Neuronal stem cell (in vitro differentiated cells): ENCODE measurements around the gene KCTD12.
"Not testable (repeated sequence)": the region's sequence is repeated elsewhere in the genome, so short reads cannot be mapped to it uniquely, and the experiment has no call there.

Experiments
- DNase-seq: peaks from one replicate; pipeline ENCODE4 v3.0.0-alpha.2; 2013; ENCODE audit warnings: low spot score
- H2AFZ ChIP-seq: one replicate; pipeline ENCODE4 v1.6.1; 2013; ENCODE audit warnings: mild to moderate bottlenecking, low read length, inconsistent platforms
- H2AK5ac ChIP-seq: 2 replicates; pipeline ENCODE4 v1.6.1; 2013; ENCODE audit warnings: low read depth, mild to moderate bottlenecking, inconsistent platforms, low read length, moderate library complexity, mixed read lengths
- H2BK120ac ChIP-seq: 2 replicates; pipeline ENCODE4 v1.6.1; 2013; ENCODE audit warnings: low read depth, mild to moderate bottlenecking, inconsistent platforms, low read length, moderate library complexity, mixed read lengths
- H2BK12ac ChIP-seq: one replicate; pipeline ENCODE4 v1.6.1; 2013; ENCODE audit warnings: low read length, inconsistent platforms
- H2BK15ac ChIP-seq: 2 replicates; pipeline ENCODE4 v1.6.1; 2013; ENCODE audit warnings: mild to moderate bottlenecking, low read length, inconsistent platforms, mixed read lengths
- H2BK5ac ChIP-seq: one replicate; pipeline ENCODE4 v1.6.1; 2013; ENCODE audit warnings: inconsistent platforms, mild to moderate bottlenecking, low read length, moderate library complexity
- H3K14ac ChIP-seq: one replicate; pipeline ENCODE4 v1.6.1; 2013; ENCODE audit warnings: low read length, inconsistent platforms
- H3K18ac ChIP-seq: 2 replicates; pipeline ENCODE4 v1.6.1; 2013; ENCODE audit warnings: low read length, inconsistent platforms
- H3K23ac ChIP-seq: 2 replicates; pipeline ENCODE4 v1.6.1; 2013; ENCODE audit warnings: low read depth, mild to moderate bottlenecking, mixed read lengths, low read length, inconsistent platforms; ENCODE audit not compliant: poor library complexity
- H3K27ac ChIP-seq: replicated peaks from 3 replicates; pipeline ENCODE4 v1.5.1; 2013; ENCODE audit warnings: low read length, inconsistent platforms
- H3K27me3 ChIP-seq, 3 experiments: 2 replicates each; pipeline ENCODE4 v1.6.1; 2013; ENCODE audit warnings: low read length in 3 of 3, mild to moderate bottlenecking in 2 of 3, inconsistent platforms in 1 of 3, low read depth in 1 of 3, mixed read lengths in 1 of 3, moderate library complexity in 1 of 3; ENCODE audit not compliant: control insufficient read depth in 3 of 3, insufficient read depth in 3 of 3
- H3K36me3 ChIP-seq, 2 donors: replicated peaks in 1 of 2; 2 replicates each; pipeline ENCODE4 v1.6.1; 2013; ENCODE audit warnings: low read length in 2 of 2; ENCODE audit not compliant: control insufficient read depth in 2 of 2, insufficient read depth in 2 of 2
- H3K4ac ChIP-seq: 2 replicates; pipeline ENCODE4 v1.6.1; 2013; ENCODE audit warnings: inconsistent platforms, mild to moderate bottlenecking, low read length, moderate library complexity
- H3K4me1 ChIP-seq, 2 donors: 1 replicate in 1 of 2; 2 replicates in 1 of 2; pipeline ENCODE4 v1.6.1; 2013; ENCODE audit warnings: low read length in 2 of 2, low read depth in 1 of 2; ENCODE audit not compliant: control insufficient read depth in 2 of 2, insufficient read depth in 1 of 2
- H3K4me2 ChIP-seq: one replicate; pipeline ENCODE4 v1.6.1; 2013; ENCODE audit warnings: mild to moderate bottlenecking, low read length, inconsistent platforms; ENCODE audit not compliant: insufficient read depth, poor library complexity, severe bottlenecking
- H3K4me3 ChIP-seq, 2 donors: 2 replicates each; pipeline ENCODE4 v1.5.1; 2013; ENCODE audit warnings: low read length in 2 of 2, mild to moderate bottlenecking in 2 of 2, inconsistent platforms in 1 of 2, moderate library complexity in 1 of 2
- H3K79me1 ChIP-seq: one replicate; pipeline ENCODE4 v1.6.1; 2013; ENCODE audit warnings: low read depth, mild to moderate bottlenecking, inconsistent platforms, low read length, moderate library complexity
- H3K9ac ChIP-seq: one replicate; pipeline ENCODE4 v1.6.1; 2013; ENCODE audit warnings: mild to moderate bottlenecking, low read depth, low read length, inconsistent platforms; ENCODE audit not compliant: poor library complexity
- H3K9me3 ChIP-seq, 2 donors: replicated peaks in 1 of 2; 2 replicates each; pipeline versions ENCODE3 to v1.6.1; 2013; ENCODE audit warnings: low read length in 2 of 2, mild to moderate bottlenecking in 2 of 2, inconsistent platforms in 1 of 2, low read depth in 1 of 2, mixed read lengths in 1 of 2, moderate library complexity in 1 of 2; ENCODE audit not compliant: control insufficient read depth in 2 of 2, insufficient read depth in 1 of 2
- H4K8ac ChIP-seq: one replicate; pipeline ENCODE4 v1.6.1; 2013; ENCODE audit warnings: low read depth, mild to moderate bottlenecking, inconsistent platforms, low read length, moderate library complexity
- H4K91ac ChIP-seq: one replicate; pipeline ENCODE4 v1.6.1; 2013; ENCODE audit warnings: low read length, low read depth, mild to moderate bottlenecking, inconsistent platforms; ENCODE audit not compliant: poor library complexity
- WGBS, 2 donors: extraction: QIAGEN DNeasy Blood & Tissue Kit; methylation state at CpG; one replicate each; pipeline ENCODE4 v1.1.7; 2013; ENCODE audit warnings: missing lambda C conversion rate in 2 of 2, mixed read lengths in 1 of 2; ENCODE audit not compliant: insufficient read length in 2 of 2, insufficient replicate concordance in 1 of 2; ENCODE audit errors: extremely low coverage in 2 of 2; 5-methylcytosine and 5-hydroxymethylcytosine counted together

Gene KCTD12

DNA sequence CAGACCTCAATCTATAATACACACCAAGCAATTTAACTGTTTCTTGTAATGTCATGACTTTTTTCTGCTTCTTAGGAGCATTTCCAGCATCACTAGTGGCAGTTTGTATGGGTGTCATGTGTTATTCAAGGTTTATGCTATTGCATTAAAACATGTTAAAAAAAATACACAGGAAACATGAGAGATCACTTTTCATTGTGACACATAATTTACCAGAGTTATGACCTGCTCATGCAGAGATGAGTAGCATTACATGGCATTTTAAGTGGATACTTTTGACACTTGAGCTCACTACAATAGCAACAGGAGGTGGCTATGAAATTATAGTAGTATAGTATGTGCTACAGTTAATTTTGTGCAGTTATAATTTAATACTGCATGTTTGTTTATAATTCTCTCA, 11.0 kb upstream of the KCTD12 start:
- not testable (repeated sequence) for H3K18ac ChIP-seq, H2BK15ac ChIP-seq, H3K27ac ChIP-seq, H3K9me3 ChIP-seq, H3K14ac ChIP-seq, H3K36me3 ChIP-seq, DNase-seq, H3K4ac ChIP-seq, H3K9ac ChIP-seq, H3K4me3 ChIP-seq, H3K4me1 ChIP-seq, H4K91ac ChIP-seq, H3K27me3 ChIP-seq, H4K8ac ChIP-seq, H3K23ac ChIP-seq, H2BK5ac ChIP-seq, H3K4me2 ChIP-seq, H3K79me1 ChIP-seq, H2AFZ ChIP-seq, H2AK5ac ChIP-seq, H2BK120ac ChIP-seq, H2BK12ac ChIP-seq

DNA sequence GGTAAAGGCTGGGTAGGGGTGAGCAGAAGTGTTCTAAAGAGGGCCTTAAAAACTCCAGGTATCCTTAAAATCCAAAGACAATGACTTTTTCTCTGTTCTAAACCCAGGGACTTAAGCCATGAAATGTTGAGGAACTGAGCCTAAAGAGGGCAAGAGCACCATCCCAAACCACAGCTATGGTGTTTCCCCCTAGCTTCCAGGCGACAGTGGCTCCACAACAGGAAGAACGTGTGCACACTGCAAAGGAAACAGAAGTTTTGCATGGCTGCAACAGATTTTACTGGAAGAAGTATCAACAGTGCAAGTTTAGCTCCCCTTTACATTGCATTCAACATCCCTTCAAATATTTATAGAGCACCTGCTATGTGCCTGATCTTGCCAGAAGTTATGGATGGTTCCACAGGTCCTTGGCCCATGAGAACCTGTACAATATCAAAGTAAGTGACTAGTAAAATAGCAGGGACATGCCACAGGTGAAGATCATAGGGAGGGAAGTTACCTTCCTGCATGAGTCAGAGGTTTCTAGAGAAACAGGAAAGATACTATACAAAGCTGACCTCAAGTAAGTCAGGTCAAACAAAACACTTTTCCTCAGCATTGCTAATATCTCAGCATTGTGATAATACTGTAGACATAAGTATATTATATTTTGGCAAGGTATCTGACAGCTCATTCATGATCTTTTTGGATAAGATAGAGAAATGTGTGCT, 8.4 kb upstream of the KCTD12 start:
- no peak overlapping the region for H2BK120ac ChIP-seq
- H3K4me3 ChIP-seq, result no peak overlapping the region
- WGBS, 2 donors, result no CpG with 5 or more reads among the region's 2 CpGs
- no peaks in the 10 kb centered on the region for H3K4me1 ChIP-seq
- no peak overlapping the region for H3K23ac ChIP-seq
- no peak overlapping the region for H3K18ac ChIP-seq
- no peak overlapping the region for H3K4ac ChIP-seq
- H2BK12ac ChIP-seq, result no peak overlapping the region
- H2AK5ac ChIP-seq, result no peak overlapping the region
- no peak for DNase-seq
- no peak overlapping the region for H2BK5ac ChIP-seq
- no peak overlapping the region for H2AFZ ChIP-seq
- no peak overlapping the region for H4K8ac ChIP-seq
- no peak overlapping the region for H3K4me2 ChIP-seq
- peaks cover 0 to 13% (median 0%) of the 10 kb centered on the region in 3 experiments for H3K27me3 ChIP-seq
- no peak overlapping the region for H3K9ac ChIP-seq
- H3K27ac ChIP-seq, result no peak overlapping the region
- H3K36me3 ChIP-seq, result no peaks in the 10 kb centered on the region
- no peak overlapping the region for H4K91ac ChIP-seq
- H3K9me3 ChIP-seq, result no peaks in the 10 kb centered on the region
- H3K14ac ChIP-seq, result no peak overlapping the region
- no peak overlapping the region for H2BK15ac ChIP-seq
- no peaks in the 10 kb centered on the region for H3K79me1 ChIP-seq

DNA sequence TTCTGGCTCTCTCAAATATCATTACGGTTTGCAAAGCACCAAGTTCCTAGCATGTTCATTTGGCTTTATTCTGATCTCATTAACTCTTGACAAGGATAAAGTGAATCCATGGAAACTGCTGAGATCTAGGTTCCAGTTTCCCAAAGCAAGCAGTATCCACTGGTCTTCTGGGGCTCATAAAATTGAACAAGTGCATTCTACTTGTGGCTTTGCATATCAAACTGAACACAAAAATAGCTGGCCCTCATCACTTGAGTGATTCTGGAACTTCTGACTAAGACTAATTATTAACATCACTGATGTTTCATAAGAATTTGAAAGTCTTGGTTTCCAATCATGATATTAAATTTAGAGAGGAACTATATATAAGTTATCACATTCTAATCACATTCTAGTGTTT, 6.3 kb upstream of the KCTD12 start:
- Histone ChIP-seq H4K91ac (no peak overlapping the region), H2BK12ac (no peak overlapping the region), H3K14ac (no peak overlapping the region), H4K8ac (no peak overlapping the region), H2BK120ac (no peak overlapping the region), H3K9me3 (no peaks in the 10 kb centered on the region), H3K79me1 (no peaks in the 10 kb centered on the region), H3K36me3 (no peaks in the 10 kb centered on the region), H3K4ac (no peak overlapping the region), H2AFZ (no peak overlapping the region), H3K18ac (no peak overlapping the region), H2AK5ac (no peak overlapping the region), H3K4me2 (no peak overlapping the region), H3K4me1 (no peaks in the 10 kb centered on the region), H2BK15ac (no peak overlapping the region), H3K27me3 (peaks cover 0 to 33% (median 2%) of the 10 kb centered on the region in 3 experiments), H3K27ac (no peak overlapping the region), H3K4me3 (no peak overlapping the region), H2BK5ac (no peak overlapping the region), H3K9ac (no peak overlapping the region), H3K23ac (no peak overlapping the region)
- DNase-seq, result no peak
- no CpG with 5 or more reads among the region's 1 CpG for WGBS, 2 donors

DNA sequence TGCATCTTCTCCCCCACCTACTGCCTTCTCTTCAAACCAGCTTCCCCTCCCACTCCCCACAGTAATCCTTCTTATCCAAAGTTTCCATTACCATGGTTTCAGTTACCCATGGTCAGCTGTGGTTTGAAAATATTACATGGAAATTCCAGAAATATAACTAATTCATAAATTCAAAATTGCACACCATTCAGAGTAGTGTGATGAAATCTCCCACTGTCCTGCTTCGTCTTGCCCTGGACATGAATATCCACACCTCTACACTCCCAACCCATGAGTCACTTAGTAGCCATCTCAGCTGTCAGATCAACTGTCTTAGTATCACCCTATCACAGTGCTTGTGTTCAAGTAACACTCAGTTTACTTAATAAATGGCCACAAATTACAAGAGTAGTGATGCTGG, 3.8 kb upstream of the KCTD12 start:
- Histone ChIP-seq H3K18ac (no peak overlapping the region), H3K36me3 (no peaks in the 10 kb centered on the region), H3K4me2 (no peak overlapping the region), H2BK5ac (no peak overlapping the region), H2BK12ac (no peak overlapping the region), H3K27me3 (peaks cover 0 to 52% (median 16%) of the 10 kb centered on the region in 3 experiments), H4K91ac (no peak overlapping the region), H2BK120ac (no peak overlapping the region), H3K23ac (no peak overlapping the region), H3K9me3 (no peaks in the 10 kb centered on the region), H3K9ac (no peak overlapping the region), H3K4me3 (no peak overlapping the region), H3K4me1 (peaks cover 2% of the 10 kb centered on the region in 2 donors), H2AK5ac (no peak overlapping the region), H3K14ac (no peak overlapping the region), H2BK15ac (no peak overlapping the region), H2AFZ (no peak overlapping the region), H3K27ac (no peak overlapping the region), H3K79me1 (no peaks in the 10 kb centered on the region), H4K8ac (no peak overlapping the region), H3K4ac (no peak overlapping the region)
- DNase-seq, result no peak
- WGBS, 2 donors, result no CpG with 5 or more reads among the region's 1 CpG
